Bone marrow (tissue), 2 donors: ENCODE results near the gene LARP1.
"Not testable (repeated sequence)": the region's sequence is repeated elsewhere in the genome, so short reads cannot be mapped to it uniquely, and the experiment has no call there.

Source experiments
- DNase-seq, 2 donors: peaks; one replicate each; lab custom pipeline; 2025; lab: John Stamatoyannopoulos, UW

The LARP1 gene

GRCh38 chr5:154793599-154794524 is 38.7 kb downstream of the LARP1 start:
- no peak for DNase-seq

GRCh38 chr5:154794525-154795234 is 39.5 kb downstream of the LARP1 start:
- DNase-seq: no peak

- no peak for DNase-seq
Observed at GRCh38 chr5:154795235-154795596, 40.0 kb downstream of the LARP1 start.

- DNase-seq: no peak
Observed at GRCh38 chr5:154797762-154798161, 42.6 kb downstream of the LARP1 start.

GRCh38 chr5:154800582-154800981 is 45.4 kb downstream of the LARP1 start:
- DNase-seq: no peak

- no peak for DNase-seq
Observed at GRCh38 chr5:154801083-154801482, 45.9 kb downstream of the LARP1 start.

GRCh38 chr5:154802050-154802449 is 46.9 kb downstream of the LARP1 start:
- no peak for DNase-seq

GRCh38 chr5:154806176-154806575 is 51.0 kb downstream of the LARP1 start:
- DNase-seq: no peak

GRCh38 chr5:154811239-154811638 is 56.1 kb downstream of the LARP1 start:
- no peak for DNase-seq

GRCh38 chr5:154811653-154812465 is 56.7 kb downstream of the LARP1 start:
- peak; percentile 8 to 56 for DNase-seq

GRCh38 chr5:154813158-154813557 is 58.0 kb downstream of the LARP1 start:
- no peak for DNase-seq

GRCh38 chr5:154813736-154814135 is 58.6 kb downstream of the LARP1 start:
- DNase-seq: no peak

- no peak for DNase-seq
Observed at GRCh38 chr5:154815025-154815424, 59.8 kb downstream of the LARP1 start.

- no peak for DNase-seq
Observed at GRCh38 chr5:154815684-154816247, 60.6 kb downstream of the LARP1 start.

- no peak for DNase-seq
Observed at GRCh38 chr5:154816891-154817492, 61.8 kb downstream of the LARP1 start.

GRCh38 chr5:154817815-154818214 is 62.6 kb downstream of the LARP1 start:
- no peak for DNase-seq

- no peak for DNase-seq
Observed at GRCh38 chr5:154818471-154819116, 63.4 kb downstream of the LARP1 start.

GRCh38 chr5:154819546-154819945 is 64.4 kb downstream of the LARP1 start:
- DNase-seq: no peak

- DNase-seq: no peak
Observed at GRCh38 chr5:154820383-154820782, 65.2 kb downstream of the LARP1 start.

- not testable (repeated sequence) for DNase-seq
Observed at GRCh38 chr5:154822896-154823295, 67.7 kb downstream of the LARP1 start.

- DNase-seq: no peak
Observed at GRCh38 chr5:154823605-154824004, 68.4 kb downstream of the LARP1 start.
